ENCODE results near the gene TLE7.

DNA sequence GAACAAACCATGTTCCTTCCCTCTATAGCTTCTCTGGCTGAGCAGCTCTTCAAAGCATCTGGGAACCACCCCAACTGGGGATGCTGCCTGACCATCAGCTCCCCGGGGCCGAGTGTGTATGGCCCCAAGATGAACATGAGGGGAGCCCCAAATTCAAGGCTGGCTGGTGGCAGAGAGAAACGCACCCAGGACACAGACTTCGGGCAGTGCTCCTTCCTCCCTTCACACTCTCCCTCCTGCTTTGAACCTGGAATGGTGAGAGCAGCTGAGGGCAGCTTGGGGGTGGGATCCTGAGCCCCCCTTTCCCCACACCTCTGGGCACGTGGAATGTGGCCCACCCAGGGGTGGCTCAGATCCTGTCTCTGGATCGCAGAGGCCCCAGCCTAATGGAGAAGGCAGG is 17.2 kb downstream of the TLE7 start:
- TF ChIP-seq GATA2 (IDR thresholded peaks at IDR 0.05; ENCODE audit: low read depth, low read length) (no peak), GATA3 (IDR thresholded peaks at IDR 0.05; ENCODE audit: low read depth, low read length) (no peak)
